Measurements from ENCODE around the gene EPS8.

GRCh38 chr12:15720295-15720694 lies 68.9 kb downstream of the EPS8 start:
- TF ChIP-seq CTCF (optimal IDR thresholded peaks at IDR 0.05 in 1 of 3, IDR thresholded peaks at IDR 0.05 in 1 of 3, conservative IDR thresholded peaks at IDR 0.05 in 1 of 3; ENCODE audit: extremely low read depth in 1 of 3, insufficient read depth in 2 of 3, low read length in 3 of 3) (no peak), EZH2 (IDR thresholded peaks at IDR 0.05; ENCODE audit: low read length) (no peak)
